Measurements from ENCODE around the gene CDC5L. TPM values are rescaled to one million over a fixed set of nuclear protein-coding genes. Genes with fewer than 3 reads are reported as not detected.
A peak's percentile ranks its signal among the peaks of the same experiment; 100 is the strongest.

Gene CDC5L
- total RNA-seq, 1 donor from 2014 or later = 17.3 TPM

DNA sequence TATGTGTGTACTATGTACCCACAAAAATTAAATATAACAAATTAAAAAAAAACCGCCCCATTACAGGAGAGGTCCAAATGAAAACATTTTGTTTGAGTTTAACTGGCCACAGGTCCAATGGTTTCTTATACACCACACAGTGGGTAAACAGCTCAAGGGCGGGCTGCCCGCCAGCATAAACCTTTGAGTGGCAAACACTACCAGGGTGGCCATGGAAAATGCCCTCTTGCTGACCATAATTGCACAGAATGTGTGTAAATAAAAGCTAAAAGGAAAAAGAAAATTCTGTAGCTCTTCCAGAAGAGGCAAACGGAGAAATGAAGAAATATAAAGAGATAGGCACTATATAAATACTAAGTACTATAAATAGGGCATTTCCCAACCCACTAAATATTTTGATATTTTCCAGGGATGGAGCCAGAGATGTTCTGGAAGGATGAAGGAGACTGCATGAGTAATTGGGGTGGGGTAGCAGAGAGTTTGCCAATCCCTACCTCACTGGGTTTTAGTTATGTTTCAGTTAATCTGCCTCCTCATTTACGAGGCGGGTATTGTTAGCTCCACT, 1.1 kb upstream of the CDC5L start:
- H3K4me3 Mint-ChIP-seq (ENCODE audit: unreplicated experiment) = peak overlapping the region; percentile 97
- peaks cover 26% of the 10 kb centered on the region for H3K4me1 Mint-ChIP-seq (ENCODE audit: unreplicated experiment)
- H3K9me3 Mint-ChIP-seq (ENCODE audit: unreplicated experiment) = no peaks in the 10 kb centered on the region
- DNase-seq (ENCODE audit: low spot score) = no peak
- H3K27me3 Mint-ChIP-seq (ENCODE audit: unreplicated experiment) = peaks cover 8% of the 10 kb centered on the region
- H3K27ac Mint-ChIP-seq (ENCODE audit: unreplicated experiment) = peak overlapping the region; percentile 98
- TF ChIP-seq, protein P1, sequence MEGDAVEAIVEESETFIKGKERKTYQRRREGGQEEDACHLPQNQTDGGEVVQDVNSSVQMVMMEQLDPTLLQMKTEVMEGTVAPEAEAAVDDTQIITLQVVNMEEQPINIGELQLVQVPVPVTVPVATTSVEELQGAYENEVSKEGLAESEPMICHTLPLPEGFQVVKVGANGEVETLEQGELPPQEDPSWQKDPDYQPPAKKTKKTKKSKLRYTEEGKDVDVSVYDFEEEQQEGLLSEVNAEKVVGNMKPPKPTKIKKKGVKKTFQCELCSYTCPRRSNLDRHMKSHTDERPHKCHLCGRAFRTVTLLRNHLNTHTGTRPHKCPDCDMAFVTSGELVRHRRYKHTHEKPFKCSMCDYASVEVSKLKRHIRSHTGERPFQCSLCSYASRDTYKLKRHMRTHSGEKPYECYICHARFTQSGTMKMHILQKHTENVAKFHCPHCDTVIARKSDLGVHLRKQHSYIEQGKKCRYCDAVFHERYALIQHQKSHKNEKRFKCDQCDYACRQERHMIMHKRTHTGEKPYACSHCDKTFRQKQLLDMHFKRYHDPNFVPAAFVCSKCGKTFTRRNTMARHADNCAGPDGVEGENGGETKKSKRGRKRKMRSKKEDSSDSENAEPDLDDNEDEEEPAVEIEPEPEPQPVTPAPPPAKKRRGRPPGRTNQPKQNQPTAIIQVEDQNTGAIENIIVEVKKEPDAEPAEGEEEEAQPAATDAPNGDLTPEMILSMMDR (IDR thresholded peaks at IDR 0.05; ENCODE audit: unreplicated experiment) = no peak
- H3K36me3 Mint-ChIP-seq (ENCODE audit: low read depth, unreplicated experiment) = no peaks in the 10 kb centered on the region

DNA sequence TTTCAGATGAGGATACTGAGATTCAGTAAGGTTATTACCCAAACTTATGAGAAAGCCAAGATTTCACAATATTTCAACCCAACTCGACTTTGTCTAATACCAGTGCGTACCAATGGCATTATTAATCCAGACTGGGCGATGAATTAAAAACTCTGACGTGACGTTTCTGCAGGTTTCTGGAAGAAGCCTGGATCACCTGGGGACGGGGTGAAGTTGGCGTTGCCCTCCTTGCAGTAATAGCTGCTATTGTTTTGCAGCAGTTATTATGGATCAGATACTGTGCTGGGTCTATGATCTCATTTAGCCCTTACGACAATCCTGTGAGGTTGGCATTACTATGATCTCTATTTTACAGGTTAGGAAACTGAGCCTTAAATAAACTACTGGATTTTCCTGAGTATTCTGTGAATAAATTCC, 569 bp upstream of the CDC5L start:
- Mint-ChIP-seq H3K9me3 (ENCODE audit: unreplicated experiment) (no peaks in the 10 kb centered on the region), H3K4me1 (ENCODE audit: unreplicated experiment) (peaks cover 26% of the 10 kb centered on the region), H3K36me3 (ENCODE audit: low read depth, unreplicated experiment) (no peaks in the 10 kb centered on the region), H3K27ac (ENCODE audit: unreplicated experiment) (peak overlapping the region; percentile 98), H3K27me3 (ENCODE audit: unreplicated experiment) (peaks cover 9% of the 10 kb centered on the region), H3K4me3 (ENCODE audit: unreplicated experiment) (peak overlapping the region; percentile 97)
- no peak for DNase-seq (ENCODE audit: low spot score)
- TF ChIP-seq, protein P1 (IDR thresholded peaks at IDR 0.05; ENCODE audit: unreplicated experiment) = no peak

DNA sequence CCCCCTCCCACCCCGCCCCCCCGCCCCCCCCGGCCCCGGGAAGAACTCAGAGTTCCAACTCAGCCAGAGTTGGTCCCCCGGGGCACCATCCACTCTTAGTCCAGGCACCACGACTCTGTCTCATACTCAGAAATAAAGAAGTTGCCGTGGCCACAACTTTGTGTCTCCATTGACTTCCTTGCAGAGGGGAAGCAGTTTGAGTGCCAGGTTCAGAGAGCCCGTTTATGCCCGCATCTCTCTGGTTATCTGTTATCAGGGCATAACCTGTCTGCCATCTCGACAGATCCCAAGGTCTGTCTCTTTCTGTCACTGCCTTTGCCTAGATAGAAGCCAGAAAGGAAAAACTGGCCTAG, 605 bp downstream of the CDC5L start:
- Mint-ChIP-seq H3K4me1 (ENCODE audit: unreplicated experiment) (peaks cover 26% of the 10 kb centered on the region), H3K27me3 (ENCODE audit: unreplicated experiment) (peaks cover 9% of the 10 kb centered on the region), H3K36me3 (ENCODE audit: low read depth, unreplicated experiment) (no peaks in the 10 kb centered on the region), H3K4me3 (ENCODE audit: unreplicated experiment) (peak overlapping the region; percentile 97), H3K27ac (ENCODE audit: unreplicated experiment) (peak overlapping the region; percentile 33), H3K9me3 (ENCODE audit: unreplicated experiment) (no peaks in the 10 kb centered on the region)
- no peak for DNase-seq (ENCODE audit: low spot score)
- TF ChIP-seq, protein P1 (IDR thresholded peaks at IDR 0.05; ENCODE audit: unreplicated experiment) = no peak

DNA sequence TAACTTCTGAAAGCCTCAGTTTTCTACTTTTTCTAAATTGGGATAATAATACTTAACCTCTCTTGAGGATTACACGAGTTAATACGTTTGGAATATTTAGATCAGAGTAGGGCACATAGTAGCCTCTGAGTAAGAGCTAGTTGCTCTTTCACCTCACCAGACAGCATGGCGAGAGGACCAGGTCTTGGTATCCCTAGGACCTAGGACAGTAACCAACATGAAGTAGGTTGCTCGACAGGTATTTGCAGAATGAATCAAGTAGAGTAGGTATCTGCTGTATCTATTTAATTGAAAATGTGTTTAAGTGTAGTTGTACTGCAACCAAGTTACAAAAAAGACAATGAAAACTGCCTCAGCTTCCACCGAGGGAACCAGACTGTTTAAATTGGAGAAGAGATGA, 1.4 kb downstream of the CDC5L start:
- Mint-ChIP-seq H3K27ac (ENCODE audit: unreplicated experiment) (peak overlapping the region; percentile 33), H3K36me3 (ENCODE audit: low read depth, unreplicated experiment) (peaks cover 3% of the 10 kb centered on the region), H3K27me3 (ENCODE audit: unreplicated experiment) (peaks cover 9% of the 10 kb centered on the region), H3K4me1 (ENCODE audit: unreplicated experiment) (peaks cover 26% of the 10 kb centered on the region), H3K9me3 (ENCODE audit: unreplicated experiment) (no peaks in the 10 kb centered on the region), H3K4me3 (ENCODE audit: unreplicated experiment) (peak overlapping the region; percentile 97)
- DNase-seq (ENCODE audit: low spot score) = no peak
- TF ChIP-seq, protein P1 (IDR thresholded peaks at IDR 0.05; ENCODE audit: unreplicated experiment) = no peak

DNA sequence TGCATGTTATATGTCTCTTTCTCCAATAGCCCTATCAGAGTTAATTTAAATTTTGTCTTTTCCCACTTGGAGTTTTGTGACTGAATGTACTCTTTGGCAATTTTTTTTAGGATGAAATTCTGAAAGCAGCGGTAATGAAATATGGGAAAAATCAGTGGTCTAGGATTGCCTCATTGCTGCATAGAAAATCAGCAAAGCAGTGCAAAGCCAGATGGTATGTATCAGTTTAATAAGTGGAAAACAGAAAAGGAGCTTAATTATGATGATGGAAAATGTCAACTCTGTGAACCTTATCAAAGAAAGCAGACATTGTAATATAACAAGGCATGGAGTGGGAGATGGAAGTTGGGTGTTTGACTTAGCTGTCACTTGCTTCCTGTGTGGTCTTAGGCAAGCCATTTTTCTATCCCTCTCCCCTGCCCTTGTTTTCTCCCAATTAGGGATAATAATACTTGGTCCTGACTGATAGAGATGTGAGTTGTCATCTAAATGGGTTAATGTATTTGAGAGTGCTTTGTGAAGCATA, 2.7 kb downstream of the CDC5L start:
- no peak overlapping the region for H3K4me3 Mint-ChIP-seq (ENCODE audit: unreplicated experiment)
- no peak overlapping the region for H3K27ac Mint-ChIP-seq (ENCODE audit: unreplicated experiment)
- no peaks in the 10 kb centered on the region for H3K9me3 Mint-ChIP-seq (ENCODE audit: unreplicated experiment)
- TF ChIP-seq, protein P1 (IDR thresholded peaks at IDR 0.05; ENCODE audit: unreplicated experiment) = no peak
- peaks cover 9% of the 10 kb centered on the region for H3K27me3 Mint-ChIP-seq (ENCODE audit: unreplicated experiment)
- no peak for DNase-seq (ENCODE audit: low spot score)
- peaks cover 10% of the 10 kb centered on the region for H3K36me3 Mint-ChIP-seq (ENCODE audit: low read depth, unreplicated experiment)
- H3K4me1 Mint-ChIP-seq (ENCODE audit: unreplicated experiment) = peaks cover 26% of the 10 kb centered on the region
